ENCODE data around the gene ACTN1. TPM values are rescaled to one million over a fixed set of nuclear protein-coding genes. Genes with fewer than 3 reads are reported as not detected.

Gene ACTN1
- total RNA-seq, 3 donors from 2014 or later: 75.0 to 295 (median 290) TPM

DNA sequence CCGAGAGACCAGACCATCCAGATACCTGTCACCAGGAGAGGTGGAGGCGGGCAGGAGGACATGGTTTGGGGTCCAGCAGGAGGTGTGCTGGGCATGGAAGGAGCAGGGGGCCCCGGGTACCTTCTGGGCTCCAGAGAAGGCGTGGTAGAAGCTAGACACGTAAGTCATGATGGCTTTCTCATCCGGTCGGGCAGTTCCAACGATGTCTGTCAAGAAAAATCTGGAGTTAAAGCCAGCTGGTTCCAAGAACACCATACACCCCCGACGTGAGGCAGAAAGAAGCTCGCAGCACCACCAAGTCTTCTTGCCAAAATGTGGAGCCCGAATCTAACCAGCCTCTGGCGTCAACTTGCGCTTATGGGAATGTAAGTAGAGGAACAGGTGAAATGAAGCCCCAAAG lies 76.7 kb downstream of the ACTN1 start:
- Histone ChIP-seq H3K4me1 (no peaks in the 10 kb centered on the region), H3K27ac (no peak overlapping the region), H3K4me3 (no peak overlapping the region), H3K9me3 (no peaks in the 10 kb centered on the region), H3K27me3 (no peaks in the 10 kb centered on the region), H3K36me3 (peaks cover 12% of the 10 kb centered on the region)
- DNase-seq (ENCODE audit: low spot score in 2 of 2): no peak
- TF ChIP-seq, protein P1, sequence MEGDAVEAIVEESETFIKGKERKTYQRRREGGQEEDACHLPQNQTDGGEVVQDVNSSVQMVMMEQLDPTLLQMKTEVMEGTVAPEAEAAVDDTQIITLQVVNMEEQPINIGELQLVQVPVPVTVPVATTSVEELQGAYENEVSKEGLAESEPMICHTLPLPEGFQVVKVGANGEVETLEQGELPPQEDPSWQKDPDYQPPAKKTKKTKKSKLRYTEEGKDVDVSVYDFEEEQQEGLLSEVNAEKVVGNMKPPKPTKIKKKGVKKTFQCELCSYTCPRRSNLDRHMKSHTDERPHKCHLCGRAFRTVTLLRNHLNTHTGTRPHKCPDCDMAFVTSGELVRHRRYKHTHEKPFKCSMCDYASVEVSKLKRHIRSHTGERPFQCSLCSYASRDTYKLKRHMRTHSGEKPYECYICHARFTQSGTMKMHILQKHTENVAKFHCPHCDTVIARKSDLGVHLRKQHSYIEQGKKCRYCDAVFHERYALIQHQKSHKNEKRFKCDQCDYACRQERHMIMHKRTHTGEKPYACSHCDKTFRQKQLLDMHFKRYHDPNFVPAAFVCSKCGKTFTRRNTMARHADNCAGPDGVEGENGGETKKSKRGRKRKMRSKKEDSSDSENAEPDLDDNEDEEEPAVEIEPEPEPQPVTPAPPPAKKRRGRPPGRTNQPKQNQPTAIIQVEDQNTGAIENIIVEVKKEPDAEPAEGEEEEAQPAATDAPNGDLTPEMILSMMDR (IDR thresholded peaks at IDR 0.05): no peak
- no peak for TF ChIP-seq POLR2AphosphoS5 (IDR thresholded peaks at IDR 0.05)
- TF ChIP-seq POLR2A (IDR thresholded peaks at IDR 0.05): no peak
- intact Hi-C loops (cut with DNase I; ENCODE audit: low total_unique reads): no loop called here

DNA sequence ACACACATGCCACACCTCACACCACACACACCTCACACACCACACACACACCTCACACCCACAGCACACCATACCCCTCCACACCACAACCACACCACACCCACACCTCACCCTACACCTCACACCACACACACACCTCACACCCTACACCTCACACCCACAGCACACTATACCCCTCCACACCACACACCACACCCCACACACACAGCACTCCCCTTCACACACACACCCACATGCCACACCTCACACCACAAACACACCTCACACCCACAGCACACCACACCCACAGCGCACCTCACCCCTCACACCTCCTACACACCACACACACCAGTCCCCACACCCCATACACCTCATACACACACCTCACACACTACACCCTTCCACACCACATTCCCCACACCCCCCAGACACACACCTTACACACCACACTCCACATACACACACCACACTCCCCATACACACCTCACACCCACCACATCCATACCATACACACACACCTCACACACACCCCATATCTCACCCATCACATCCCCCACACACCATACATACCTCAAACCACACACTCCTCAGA lies 80.0 kb downstream of the ACTN1 start:
- Histone ChIP-seq H3K9me3 (no peaks in the 10 kb centered on the region), H3K4me1 (no peaks in the 10 kb centered on the region), H3K27me3 (no peaks in the 10 kb centered on the region), H3K36me3 (peaks cover 10% of the 10 kb centered on the region), H3K27ac (peak overlapping the region; percentile 58 to 68), H3K4me3 (no peak overlapping the region)
- intact Hi-C loops (cut with DNase I; ENCODE audit: low total_unique reads): loop anchor here (1.0 kb wide), 1 partner anchor 23 kb away; no protein-coding TSS in a partner anchor
- TF ChIP-seq POLR2AphosphoS5 (IDR thresholded peaks at IDR 0.05) (no peak), POLR2A (IDR thresholded peaks at IDR 0.05) (no peak)
- TF ChIP-seq, protein P1 (IDR thresholded peaks at IDR 0.05): no peak
- no peak for DNase-seq (ENCODE audit: low spot score in 2 of 2)

DNA sequence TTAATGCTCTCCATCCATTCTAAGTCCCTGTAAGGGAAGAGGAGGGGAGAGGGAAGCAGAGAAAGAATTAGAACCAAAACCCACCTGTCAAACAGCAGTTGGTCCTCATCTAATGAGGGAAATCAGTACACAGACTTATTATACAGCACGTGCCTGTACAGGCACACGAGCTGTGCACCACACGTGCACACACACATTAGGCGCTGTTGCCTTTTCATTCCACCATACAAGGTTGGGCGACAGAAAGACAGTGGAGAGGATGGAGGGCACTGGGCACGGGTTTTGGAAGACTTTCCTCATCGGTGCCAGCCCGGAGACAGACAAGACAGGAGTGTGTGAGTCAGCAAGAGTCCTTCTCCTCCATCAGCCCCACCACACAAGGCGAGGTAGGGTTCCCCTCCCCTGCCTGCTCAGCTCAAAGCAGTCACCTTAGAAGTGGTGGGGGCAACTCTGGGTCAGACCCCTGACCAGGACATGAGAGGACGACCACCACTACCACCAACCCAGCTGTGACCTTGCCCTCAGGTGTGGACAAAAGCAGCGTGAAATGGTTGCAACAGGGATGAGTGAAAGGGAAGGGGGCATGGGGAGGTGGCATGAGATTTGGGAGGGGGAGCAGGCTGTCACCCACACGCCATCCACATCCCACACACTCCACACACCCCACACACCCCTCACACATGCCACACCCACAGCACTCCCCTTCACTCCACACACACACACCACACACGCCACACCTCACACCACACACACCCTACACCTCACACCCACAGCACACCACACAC lies 80.7 kb downstream of the ACTN1 start:
- intact Hi-C loops (cut with DNase I; ENCODE audit: low total_unique reads): loop anchor here (1.0 kb wide), 1 partner anchor 24 kb away; no protein-coding TSS in a partner anchor
- H3K4me3 ChIP-seq: no peak overlapping the region
- H3K4me1 ChIP-seq: no peaks in the 10 kb centered on the region
- DNase-seq (ENCODE audit: low spot score in 2 of 2): no peak
- H3K9me3 ChIP-seq: no peaks in the 10 kb centered on the region
- H3K27me3 ChIP-seq: no peaks in the 10 kb centered on the region
- TF ChIP-seq, protein P1 (IDR thresholded peaks at IDR 0.05): no peak
- TF ChIP-seq POLR2A (IDR thresholded peaks at IDR 0.05) (no peak), POLR2AphosphoS5 (IDR thresholded peaks at IDR 0.05) (no peak)
- H3K36me3 ChIP-seq: peaks cover 5% of the 10 kb centered on the region
- H3K27ac ChIP-seq: peak overlapping the region; percentile 13 to 58

DNA sequence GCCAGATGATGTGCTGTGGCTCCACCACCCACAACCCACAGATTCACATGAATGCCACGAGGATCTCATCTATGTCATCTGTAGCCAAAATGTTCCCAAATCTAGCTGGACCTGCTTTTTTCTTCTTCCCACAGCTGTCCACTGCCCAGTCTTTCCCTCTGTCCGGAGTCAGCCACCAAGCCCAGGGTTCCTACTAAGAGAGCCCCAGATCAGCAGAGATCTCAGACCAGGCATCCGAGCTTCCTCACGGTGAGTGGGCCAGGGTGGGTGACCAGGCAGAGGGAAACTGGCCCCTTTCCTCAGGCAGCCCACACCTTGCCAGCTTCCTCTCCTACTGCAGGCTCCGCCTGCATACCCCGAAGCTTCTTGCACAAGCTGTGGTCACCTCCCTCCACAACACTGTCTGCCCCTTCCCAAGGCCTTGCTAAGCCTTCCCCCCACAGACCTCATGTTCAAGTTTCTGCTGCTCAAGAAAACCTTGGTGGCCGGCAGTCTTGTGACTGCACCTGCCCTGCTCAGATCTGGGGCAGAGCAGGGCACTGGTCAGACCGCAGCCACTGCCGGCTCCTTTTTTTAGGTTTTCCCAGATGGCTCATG lies 81.4 kb downstream of the ACTN1 start:
- Histone ChIP-seq H3K27me3 (no peaks in the 10 kb centered on the region), H3K4me1 (no peaks in the 10 kb centered on the region), H3K27ac (peak overlapping the region; percentile 9 to 58), H3K9me3 (no peaks in the 10 kb centered on the region), H3K36me3 (peaks cover 5% of the 10 kb centered on the region), H3K4me3 (no peak overlapping the region)
- no peak for DNase-seq (ENCODE audit: low spot score in 2 of 2)
- TF ChIP-seq POLR2AphosphoS5 (IDR thresholded peaks at IDR 0.05) (no peak), POLR2A (IDR thresholded peaks at IDR 0.05) (no peak)
- TF ChIP-seq, protein P1 (IDR thresholded peaks at IDR 0.05): no peak
- intact Hi-C loops (cut with DNase I; ENCODE audit: low total_unique reads): no loop called here

DNA sequence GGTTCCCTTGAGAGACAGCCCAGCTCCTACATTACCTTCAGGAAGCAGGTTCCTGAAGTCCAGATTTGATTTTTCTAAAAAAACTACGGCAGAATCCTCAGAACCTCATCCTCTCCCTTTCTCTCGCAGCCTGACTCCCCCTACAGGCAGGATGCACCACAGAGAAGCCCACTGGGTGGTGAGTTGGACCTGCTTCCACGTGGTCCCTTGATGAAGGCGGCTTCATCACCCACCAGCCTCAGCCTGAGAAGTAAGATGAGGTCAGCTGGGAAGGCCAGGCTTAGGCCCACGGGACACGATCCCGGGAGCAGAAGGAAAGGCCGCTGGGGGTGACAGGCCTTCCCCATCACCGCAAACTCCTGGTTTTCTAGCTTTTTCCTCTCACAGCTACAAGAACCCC lies 83.0 kb downstream of the ACTN1 start:
- no peaks in the 10 kb centered on the region for H3K27me3 ChIP-seq
- peak overlapping the region in 1 of 2 donors; percentile 13 for H3K27ac ChIP-seq
- no peaks in the 10 kb centered on the region for H3K9me3 ChIP-seq
- peaks cover 5% of the 10 kb centered on the region for H3K36me3 ChIP-seq
- no peak for DNase-seq (ENCODE audit: low spot score in 2 of 2)
- TF ChIP-seq POLR2A (IDR thresholded peaks at IDR 0.05): no peak
- TF ChIP-seq, protein P1 (IDR thresholded peaks at IDR 0.05): no peak
- no peak for TF ChIP-seq POLR2AphosphoS5 (IDR thresholded peaks at IDR 0.05)
- H3K4me3 ChIP-seq: no peak overlapping the region
- intact Hi-C loops (cut with DNase I; ENCODE audit: low total_unique reads): no loop called here
- no peaks in the 10 kb centered on the region for H3K4me1 ChIP-seq

Data from breast epithelium (tissue), 4 donors.